UCSD-AML1 (cell line): ENCODE measurements around the gene C6orf47.

ENCODE experiments used
- DNase-seq: peaks from one replicate; lab custom pipeline; 2025; ENCODE audit not compliant: unreplicated experiment; lab: John Stamatoyannopoulos, UW

C6orf47 gene

GRCh38 chr6:31615748-31616147 is 44.8 kb downstream of the C6orf47 start:
- peak; percentile 79 for DNase-seq

DNA sequence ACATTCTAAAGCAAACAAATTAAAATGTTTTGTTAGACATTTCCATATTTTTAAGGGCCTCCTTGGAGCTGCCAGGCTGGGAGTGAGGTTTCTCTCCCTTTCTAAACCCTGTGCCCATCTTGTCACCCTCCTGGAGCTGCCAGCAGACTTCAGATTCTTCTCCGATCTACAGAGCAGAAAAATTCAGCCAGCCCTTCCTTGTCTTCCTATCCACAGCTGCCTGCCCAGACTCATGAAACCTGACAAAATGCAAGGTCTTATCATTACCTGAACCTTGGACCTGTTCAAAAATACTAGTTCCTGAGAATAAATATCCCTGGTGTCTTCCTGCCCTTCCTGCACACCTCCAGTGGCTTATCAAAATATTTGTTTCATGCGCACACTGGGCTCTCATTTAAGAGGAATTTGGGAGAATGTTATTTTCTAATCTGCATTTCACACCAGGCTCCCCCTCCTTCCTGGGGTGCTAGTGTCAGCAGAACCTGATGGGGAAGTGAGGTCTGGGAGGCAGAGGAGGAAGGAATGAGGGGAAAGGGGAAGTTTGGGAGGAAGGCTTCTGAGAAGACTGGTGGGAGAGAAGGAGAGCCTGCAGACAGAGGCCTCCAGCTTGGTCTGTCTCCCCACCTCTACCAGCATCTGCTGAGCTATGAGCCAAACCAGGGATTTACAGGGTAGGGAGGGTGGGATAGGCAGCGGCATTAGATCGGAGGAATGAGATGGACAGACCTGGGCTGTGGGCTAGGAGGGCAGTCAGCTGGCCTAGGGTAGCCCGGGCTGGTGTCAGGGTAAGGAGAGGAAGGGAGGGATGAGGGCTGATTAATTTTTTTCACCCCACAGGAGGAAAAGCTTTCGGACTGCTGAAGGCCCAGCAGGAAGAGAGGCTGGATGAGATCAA is 45.6 kb downstream of the C6orf47 start, which contains the start of gene AIF1:
TSS of gene AIF1 (plus strand) at position 551 of the 895 bp plus-strand sequence. CDS start at position 647, 96 bp downstream.
- peak; percentile 68 for DNase-seq

DNA sequence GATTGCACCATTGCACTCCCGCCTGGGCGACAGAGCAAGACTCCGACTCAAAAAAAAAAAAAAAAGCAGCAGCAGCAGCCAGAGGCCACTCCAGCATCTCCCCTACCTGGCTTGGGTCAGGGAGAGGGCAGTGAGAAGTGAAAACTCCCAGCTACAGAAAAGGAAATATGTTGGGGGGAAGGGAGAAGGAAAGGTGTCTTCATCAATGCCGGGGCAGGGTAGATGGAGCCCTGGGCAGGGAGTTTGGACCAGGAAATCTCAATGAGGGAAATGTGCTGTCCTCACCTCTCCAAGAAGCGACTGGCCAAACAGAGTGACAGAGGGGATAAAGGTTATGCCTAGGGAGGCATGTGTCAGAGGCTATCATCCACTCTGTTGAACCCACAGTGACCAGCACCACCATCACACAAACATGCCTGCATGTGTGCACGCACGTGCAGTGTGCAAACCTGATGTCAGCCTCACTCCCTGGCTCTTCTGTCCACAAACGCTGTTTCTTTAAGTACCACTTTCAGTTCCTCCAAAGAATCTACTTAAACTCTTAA is 46.4 kb downstream of the C6orf47 start:
- DNase-seq, result peak; percentile 47

- DNase-seq, result no peak
Measured at GRCh38 chr6:31610968-31611367, 49.6 kb downstream of the C6orf47 start.

- DNase-seq, result no peak
Measured at GRCh38 chr6:31609519-31610406, 50.8 kb downstream of the C6orf47 start.
